GM19035 (cell line): ENCODE results near the gene NAGLU.
A peak's percentile ranks its signal among the peaks of the same experiment; 100 is the strongest.

Source experiments
- ATAC-seq: cut with Tn5 transposase; IDR thresholded peaks from one replicate; pipeline ENCODE4 v1.9.1; 2021; ENCODE audit not compliant: unreplicated experiment

Gene NAGLU

GRCh38 chr17:42563143-42563509 lies 27.1 kb downstream of the NAGLU start:
- no peak for ATAC-seq

GRCh38 chr17:42563543-42563942 lies 27.5 kb downstream of the NAGLU start:
- no peak for ATAC-seq

- no peak for ATAC-seq
These were observed 27.9 kb downstream of the NAGLU start for GRCh38 chr17:42563950-42564349.

- no peak for ATAC-seq
These were observed 28.9 kb downstream of the NAGLU start for GRCh38 chr17:42564815-42565522.

- no peak for ATAC-seq
These were observed 29.6 kb downstream of the NAGLU start for GRCh38 chr17:42565523-42566214.

- no peak for ATAC-seq
These were observed 30.3 kb downstream of the NAGLU start for GRCh38 chr17:42566215-42566882.

- peak; percentile 60 for ATAC-seq
These were observed 31.0 kb downstream of the NAGLU start, which contains the start of gene MLX for GRCh38 chr17:42566883-42567573. Gene MLX (plus strand): TSS chr17:42567100. CDS start chr17:42567125, 25 bp downstream.

GRCh38 chr17:42568341-42569111 lies 32.5 kb downstream of the NAGLU start:
- no peak for ATAC-seq

GRCh38 chr17:42571435-42572225 lies 35.6 kb downstream of the NAGLU start:
- no peak for ATAC-seq

GRCh38 chr17:42573095-42573494 lies 37.1 kb downstream of the NAGLU start:
- ATAC-seq: no peak

GRCh38 chr17:42574463-42574862 lies 38.4 kb downstream of the NAGLU start:
- ATAC-seq: no peak

GRCh38 chr17:42577140-42577531 lies 41.1 kb downstream of the NAGLU start:
- ATAC-seq: peak; percentile 9

- peak; percentile 79 for ATAC-seq
These were observed 41.7 kb downstream of the NAGLU start, which contains the start of gene PSMC3IP for GRCh38 chr17:42577532-42578281. Gene PSMC3IP (minus strand): TSS chr17:42577729. CDS start chr17:42577686, 43 bp downstream.

- peak; percentile 50 for ATAC-seq
These were observed 42.3 kb downstream of the NAGLU start for GRCh38 chr17:42578282-42578869.

GRCh38 chr17:42579794-42580551 lies 43.9 kb downstream of the NAGLU start:
- ATAC-seq: no peak

- no peak for ATAC-seq
These were observed 45.8 kb downstream of the NAGLU start for GRCh38 chr17:42581744-42582270.

GRCh38 chr17:42584880-42585279 lies 48.8 kb downstream of the NAGLU start:
- ATAC-seq: no peak

GRCh38 chr17:42585353-42585752 lies 49.3 kb downstream of the NAGLU start:
- ATAC-seq: no peak
